DMS153 treated with DMSO at 0.1 percent for 48 hours (cell line): ENCODE measurements around the gene GBP3.
A peak's percentile ranks its signal among the peaks of the same experiment; 100 is the strongest.
"Not testable (repeated sequence)": the region's sequence is repeated elsewhere in the genome, so short reads cannot be mapped to it uniquely, and the experiment has no call there.

ENCODE experiments used
- DNase-seq: peaks from one replicate; lab custom pipeline; 2025; ENCODE audit not compliant: unreplicated experiment; lab: John Stamatoyannopoulos, UW

The GBP3 gene

GRCh38 chr1:89022167-89022959 is at the start of gene GBP3:
TSS of gene GBP3 (minus strand) at chr1:89022866. CDS start at chr1:89020721, 2,145 bp downstream.
- peak; percentile 47 for DNase-seq

- no peak for DNase-seq
Observed at GRCh38 chr1:89070509-89070908, 47.8 kb upstream of the GBP3 start.

GRCh38 chr1:89069951-89070350 is 47.3 kb upstream of the GBP3 start:
- DNase-seq = no peak

- no peak for DNase-seq
Observed at GRCh38 chr1:89068291-89068690, 45.6 kb upstream of the GBP3 start.

GRCh38 chr1:89065079-89065868 is 42.6 kb upstream of the GBP3 start, which contains the start of gene GBP1:
TSS of gene GBP1 (minus strand) at chr1:89065208. CDS start at chr1:89063234, 1,974 bp downstream.
- no peak for DNase-seq

GRCh38 chr1:89064632-89065031 is 42.0 kb upstream of the GBP3 start:
- no peak for DNase-seq

- no peak for DNase-seq
Observed at GRCh38 chr1:89063094-89063493, 40.4 kb upstream of the GBP3 start.

- no peak for DNase-seq
Observed at GRCh38 chr1:89060091-89060490, 37.4 kb upstream of the GBP3 start.

GRCh38 chr1:89051955-89052312 is 29.3 kb upstream of the GBP3 start:
- no peak for DNase-seq

GRCh38 chr1:89051300-89051954 is 28.8 kb upstream of the GBP3 start:
- no peak for DNase-seq

- no peak for DNase-seq
Observed at GRCh38 chr1:89050649-89051033, 28.0 kb upstream of the GBP3 start.

GRCh38 chr1:89049901-89050648 is 27.4 kb upstream of the GBP3 start:
- DNase-seq = not testable (repeated sequence)

- not testable (repeated sequence) for DNase-seq
Observed at GRCh38 chr1:89049187-89049586, 26.5 kb upstream of the GBP3 start.

GRCh38 chr1:89047734-89048133 is 25.1 kb upstream of the GBP3 start:
- no peak for DNase-seq

GRCh38 chr1:89046318-89047183 is 23.9 kb upstream of the GBP3 start:
- DNase-seq = not testable (repeated sequence)

GRCh38 chr1:89044970-89045721 is 22.5 kb upstream of the GBP3 start:
- no peak for DNase-seq

GRCh38 chr1:89043940-89044339 is 21.3 kb upstream of the GBP3 start:
- DNase-seq = no peak

- DNase-seq = no peak
Observed at GRCh38 chr1:89042491-89042890, 19.8 kb upstream of the GBP3 start.

- no peak for DNase-seq
Observed at GRCh38 chr1:89041721-89042120, 19.1 kb upstream of the GBP3 start.
